Liver (tissue), 9 donors: ENCODE data around the gene GABBR2. TPM values are rescaled to one million over a fixed set of nuclear protein-coding genes. Genes with fewer than 3 reads are reported as not detected.

Source experiments
- DNase-seq: peaks from one replicate; pipeline ENCODE4 v3.0.0-alpha.2; 2017; ENCODE audit warnings: low spot score
- H3K27ac ChIP-seq, 2 donors: one replicate each; pipeline ENCODE4 v1.7.0; 2013; ENCODE audit warnings: inconsistent platforms in 2 of 2, low read length in 2 of 2, control low read depth in 1 of 2, low read depth in 1 of 2, mild to moderate bottlenecking in 1 of 2
- H3K27me3 ChIP-seq, 4 donors: one replicate each; pipeline versions ENCODE4 v1.6.1 to v1.7.0; 2013; ENCODE audit warnings: low read length in 3 of 4, inconsistent platforms in 1 of 4, mild to moderate bottlenecking in 1 of 4, moderate library complexity in 1 of 4; ENCODE audit not compliant: control insufficient read depth in 4 of 4, insufficient read depth in 4 of 4
- H3K36me3 ChIP-seq, 4 donors: one replicate each; pipeline versions ENCODE4 v1.6.1 to v1.7.0; 2013; ENCODE audit warnings: low read length in 3 of 4, mild to moderate bottlenecking in 3 of 4, low read depth in 1 of 4, moderate library complexity in 1 of 4; ENCODE audit not compliant: control insufficient read depth in 4 of 4, insufficient read depth in 3 of 4
- H3K4me1 ChIP-seq, 4 donors: one replicate each; pipeline versions ENCODE4 v1.6.1 to v1.7.0; 2013; ENCODE audit warnings: low read length in 3 of 4, mild to moderate bottlenecking in 3 of 4, moderate library complexity in 1 of 4; ENCODE audit not compliant: control insufficient read depth in 4 of 4, insufficient read depth in 4 of 4
- H3K4me3 ChIP-seq, 3 donors: one replicate each; pipeline versions ENCODE4 v1.6.1 to v1.7.0; 2013; ENCODE audit warnings: low read length in 3 of 3, control low read depth in 1 of 3, low read depth in 1 of 3, mild to moderate bottlenecking in 1 of 3
- H3K9ac ChIP-seq, 2 donors: one replicate each; pipeline ENCODE4 v1.7.0; 2013; ENCODE audit warnings: low read length in 2 of 2, mild to moderate bottlenecking in 2 of 2, moderate library complexity in 2 of 2, control low read depth in 1 of 2, low read depth in 1 of 2
- H3K9me3 ChIP-seq, 4 donors: one replicate each; pipeline versions ENCODE4 v1.6.1 to v1.7.0; 2013; ENCODE audit warnings: low read length in 3 of 4; ENCODE audit not compliant: control insufficient read depth in 4 of 4
- ATF3 ChIP-seq: IDR thresholded peaks from 2 replicates; pipeline ENCODE4 v1.6.1; 2016; ENCODE audit warnings: antibody characterized with exemption
- CTCF ChIP-seq: fragments of 150-350 bp; IDR thresholded peaks from 2 replicates; pipeline ENCODE4 v1.5.1; 2017; ENCODE audit warnings: improper control_type of control experiment, low read depth, low read length; ENCODE audit not compliant: missing input control
- FOXA1 ChIP-seq: IDR thresholded peaks from 2 replicates; pipeline ENCODE4 v1.6.1; 2016; ENCODE audit warnings: antibody characterized with exemption
- FOXA2 ChIP-seq: IDR thresholded peaks from 2 replicates; pipeline ENCODE4 v1.6.1; 2016; ENCODE audit warnings: antibody characterized with exemption
- GABPA ChIP-seq, 2 donors: IDR thresholded peaks in 1 of 2; conservative IDR thresholded peaks in 1 of 2; 2 replicates each; pipeline ENCODE4 v1.6.1; 2016; ENCODE audit warnings: antibody characterized with exemption in 2 of 2, mild to moderate bottlenecking in 1 of 2, moderate library complexity in 1 of 2
- HNF4A ChIP-seq, 2 donors: conservative IDR thresholded peaks; 2 replicates each; pipeline ENCODE4 v1.6.1; 2016; ENCODE audit warnings: antibody characterized with exemption in 2 of 2, mild to moderate bottlenecking in 2 of 2
- HNF4G ChIP-seq: IDR thresholded peaks from 2 replicates; pipeline ENCODE4 v1.6.1; 2016; ENCODE audit warnings: antibody characterized with exemption
- JUND ChIP-seq, 2 donors: IDR thresholded peaks; 2 replicates each; pipeline ENCODE4 v1.6.1; 2016; ENCODE audit warnings: antibody characterized with exemption in 2 of 2
- MAX ChIP-seq: IDR thresholded peaks from 2 replicates; pipeline ENCODE4 v1.6.1; 2016; ENCODE audit warnings: antibody characterized with exemption
- NR2F2 ChIP-seq: IDR thresholded peaks from 2 replicates; pipeline ENCODE4 v1.6.1; 2016; ENCODE audit warnings: antibody characterized with exemption
- RAD21 ChIP-seq, 2 donors: IDR thresholded peaks; 2 replicates each; pipeline ENCODE4 v1.6.1; 2016; ENCODE audit warnings: antibody characterized with exemption in 2 of 2, mild to moderate bottlenecking in 2 of 2
- REST ChIP-seq: IDR thresholded peaks from 2 replicates; pipeline ENCODE4 v1.6.1; 2016; ENCODE audit warnings: antibody characterized with exemption, mild to moderate bottlenecking
- RXRA ChIP-seq, 2 donors: IDR thresholded peaks; 2 replicates each; pipeline ENCODE4 v1.6.1; 2017 to 2018; ENCODE audit warnings: antibody characterized with exemption in 2 of 2, mild to moderate bottlenecking in 1 of 2
- SP1 ChIP-seq: IDR thresholded peaks from 2 replicates; pipeline ENCODE4 v1.6.1; 2018; ENCODE audit warnings: antibody characterized with exemption, mild to moderate bottlenecking
- TAF1 ChIP-seq: conservative IDR thresholded peaks from 2 replicates; pipeline ENCODE4 v1.6.1; 2016; ENCODE audit warnings: antibody characterized with exemption, mild to moderate bottlenecking
- YY1 ChIP-seq: IDR thresholded peaks from 2 replicates; pipeline ENCODE4 v1.6.1; 2016; ENCODE audit warnings: antibody characterized with exemption, mild to moderate bottlenecking
- ZBTB33 ChIP-seq: IDR thresholded peaks from 2 replicates; pipeline ENCODE4 v1.6.1; 2016; ENCODE audit warnings: antibody characterized with exemption
- WGBS: extraction: QIAGEN DNeasy Blood & Tissue Kit; methylation state at CpG from one replicate; pipeline ENCODE4 v1.1.7; 2013; 5-methylcytosine and 5-hydroxymethylcytosine counted together
- polyA plus RNA-seq, 2 donors: library from polyadenylated mRNA; stranded (reverse) in 1 of 2; unstranded in 1 of 2; fragments of 200-250 nt in 1 of 2; fragments of >200 nt in 1 of 2; fragmentation: Nextera tagmentation in 1 of 2; extraction: Ambion mirVana in 1 of 2; gene quantifications; one replicate each; pipeline versions ENCODE4 v1.2.1 to v1.2.3, GENCODE V29; 2013 to 2015
- total RNA-seq, 2 donors: library from RNA; depleted of rRNA; stranded (reverse); fragments of >200 nt; gene quantifications; one replicate each; pipeline ENCODE4 v1.2.3, GENCODE V29; 2014
- donor health status: healthy.
- donor health status: healthy.
- donor health status: healthy.
- donor health status: healthy.
- donor health status: healthy.

Gene GABBR2
- total and polyA plus RNA-seq, 4 donors: 0.03 to 0.23 (median 0.08) TPM; not detected in 1

- Histone ChIP-seq H3K4me1 (peaks cover 0 to 3% (median under 1%) of the 10 kb centered on the region in 4 donors), H3K9me3 (no peaks in the 10 kb centered on the region), H3K27me3 (no peaks in the 10 kb centered on the region), H3K4me3 (no peak overlapping the region), H3K9ac (no peak overlapping the region), H3K36me3 (no peaks in the 10 kb centered on the region), H3K27ac (no peak overlapping the region)
- TF ChIP-seq FOXA2 (no peak), REST (no peak), ZBTB33 (no peak), SP1 (no peak), YY1 (no peak), NR2F2 (no peak), RAD21 (IDR thresholded peaks at IDR 0.05) (no peak), RXRA (IDR thresholded peaks at IDR 0.05) (no peak), CTCF (no peak), FOXA1 (no peak), ATF3 (no peak), JUND (IDR thresholded peaks at IDR 0.05) (no peak), HNF4G (no peak), HNF4A (conservative IDR thresholded peaks at IDR 0.05) (no peak), GABPA (IDR thresholded peaks at IDR 0.05 in 1 of 2, conservative IDR thresholded peaks at IDR 0.05 in 1 of 2) (no peak), MAX (no peak), TAF1 (no peak)
- no peak for DNase-seq
- WGBS: 94% methylated on average over 4 of the region's 4 CpGs
Observed at GRCh38 chr9:98564714-98565113, 144.0 kb downstream of the GABBR2 start.

- H3K27ac ChIP-seq: no peak overlapping the region
- H3K9ac ChIP-seq: no peak overlapping the region
- H3K4me1 ChIP-seq: peaks cover 0 to 5% (median 2%) of the 10 kb centered on the region in 4 donors
- H3K27me3 ChIP-seq: no peaks in the 10 kb centered on the region
- no peaks in the 10 kb centered on the region for H3K36me3 ChIP-seq
- WGBS: 91% methylated on average over 6 of the region's 6 CpGs
- no peak overlapping the region for H3K4me3 ChIP-seq
- DNase-seq: peak; percentile 30
- H3K9me3 ChIP-seq: no peaks in the 10 kb centered on the region
- no peak for TF ChIP-seq TAF1
- no peak for TF ChIP-seq FOXA1
- no peak for TF ChIP-seq YY1
- TF ChIP-seq CTCF: no peak
- no peak for TF ChIP-seq MAX
- no peak for TF ChIP-seq HNF4G
- TF ChIP-seq REST: no peak
- TF ChIP-seq SP1: no peak
- no peak for TF ChIP-seq RXRA (IDR thresholded peaks at IDR 0.05)
- no peak for TF ChIP-seq FOXA2
Observed at GRCh38 chr9:98563988-98564387, 144.7 kb downstream of the GABBR2 start.
